ENCODE data around the gene KCNJ2.

Gene KCNJ2

DNA sequence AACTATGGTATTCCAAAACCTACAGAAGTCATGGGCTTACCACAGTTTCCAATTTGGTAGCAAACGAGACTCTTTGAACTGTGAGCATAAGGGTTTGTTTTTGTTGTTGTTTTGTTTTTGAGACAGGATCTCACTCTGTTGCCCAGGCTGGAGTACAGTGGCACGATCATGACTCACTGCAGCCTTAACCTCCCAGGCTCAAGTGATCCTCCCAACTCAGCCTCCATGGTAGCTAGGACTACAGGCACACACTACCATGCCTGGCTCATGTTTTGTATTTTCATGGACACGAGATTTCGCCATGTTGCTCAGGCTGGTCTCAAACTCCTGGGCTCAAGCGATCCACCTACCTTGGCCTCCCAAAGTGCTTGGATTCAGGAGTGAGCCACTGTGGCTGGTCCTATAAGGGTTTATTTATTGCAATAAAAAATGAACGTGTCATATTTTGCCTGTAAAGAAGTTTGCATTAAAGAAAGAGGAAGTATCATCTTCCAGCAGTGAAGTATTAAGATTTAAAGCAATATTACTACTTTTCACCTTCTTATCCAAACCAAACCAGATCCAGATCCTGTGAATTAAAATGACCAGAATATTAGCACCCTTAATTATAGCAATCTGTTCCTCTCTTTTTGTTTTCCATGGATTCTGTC lies 37.2 kb downstream of the KCNJ2 start:
- Histone ChIP-seq H3K36me3 (ENCODE audit: control insufficient read depth, low read length) (no peaks in the 10 kb centered on the region), H3K79me2 (ENCODE audit: control insufficient read depth, low read length) (no peaks in the 10 kb centered on the region), H3F3A (ENCODE audit: control insufficient read depth, insufficient read depth) (no peaks in the 10 kb centered on the region), H3K9me2 (replicated peaks; ENCODE audit: control insufficient read depth, low read length) (no peaks in the 10 kb centered on the region), H3K27ac (ENCODE audit: low read depth, low read length) (no peak overlapping the region), H4K20me1 (ENCODE audit: control insufficient read depth, insufficient read depth, low read depth, low read length) (no peaks in the 10 kb centered on the region), H3K4me2 (ENCODE audit: low read length) (no peak overlapping the region), H3K4me1 (ENCODE audit: control insufficient read depth, low read length) (no peaks in the 10 kb centered on the region), H3K4me3 (ENCODE audit: low read length) (no peak overlapping the region), H3K27me3 (ENCODE audit: control insufficient read depth, low read length) (no peaks in the 10 kb centered on the region), H3K9me3 (ENCODE audit: control insufficient read depth, insufficient read depth, low read length) (no peaks in the 10 kb centered on the region)
- TF ChIP-seq, protein P1, sequence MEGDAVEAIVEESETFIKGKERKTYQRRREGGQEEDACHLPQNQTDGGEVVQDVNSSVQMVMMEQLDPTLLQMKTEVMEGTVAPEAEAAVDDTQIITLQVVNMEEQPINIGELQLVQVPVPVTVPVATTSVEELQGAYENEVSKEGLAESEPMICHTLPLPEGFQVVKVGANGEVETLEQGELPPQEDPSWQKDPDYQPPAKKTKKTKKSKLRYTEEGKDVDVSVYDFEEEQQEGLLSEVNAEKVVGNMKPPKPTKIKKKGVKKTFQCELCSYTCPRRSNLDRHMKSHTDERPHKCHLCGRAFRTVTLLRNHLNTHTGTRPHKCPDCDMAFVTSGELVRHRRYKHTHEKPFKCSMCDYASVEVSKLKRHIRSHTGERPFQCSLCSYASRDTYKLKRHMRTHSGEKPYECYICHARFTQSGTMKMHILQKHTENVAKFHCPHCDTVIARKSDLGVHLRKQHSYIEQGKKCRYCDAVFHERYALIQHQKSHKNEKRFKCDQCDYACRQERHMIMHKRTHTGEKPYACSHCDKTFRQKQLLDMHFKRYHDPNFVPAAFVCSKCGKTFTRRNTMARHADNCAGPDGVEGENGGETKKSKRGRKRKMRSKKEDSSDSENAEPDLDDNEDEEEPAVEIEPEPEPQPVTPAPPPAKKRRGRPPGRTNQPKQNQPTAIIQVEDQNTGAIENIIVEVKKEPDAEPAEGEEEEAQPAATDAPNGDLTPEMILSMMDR (IDR thresholded peaks at IDR 0.05; ENCODE audit: low read depth, low read length, poor library complexity, severe bottlenecking): no peak
- no peak for TF ChIP-seq EZH2phosphoT487 (IDR thresholded peaks at IDR 0.05; ENCODE audit: borderline replicate concordance, low read length)

- no peaks in the 10 kb centered on the region for H3K79me2 ChIP-seq (ENCODE audit: control insufficient read depth, low read length)
- H4K20me1 ChIP-seq (ENCODE audit: control insufficient read depth, insufficient read depth, low read depth, low read length): no peaks in the 10 kb centered on the region
- no peaks in the 10 kb centered on the region for H3F3A ChIP-seq (ENCODE audit: control insufficient read depth, insufficient read depth)
- no peaks in the 10 kb centered on the region for H3K9me2 ChIP-seq (replicated peaks; ENCODE audit: control insufficient read depth, low read length)
- no peak overlapping the region for H3K27ac ChIP-seq (ENCODE audit: low read depth, low read length)
- H3K36me3 ChIP-seq (ENCODE audit: control insufficient read depth, low read length): no peaks in the 10 kb centered on the region
- no peak overlapping the region for H3K4me3 ChIP-seq (ENCODE audit: low read length)
- TF ChIP-seq, protein P1 (IDR thresholded peaks at IDR 0.05; ENCODE audit: low read depth, low read length, poor library complexity, severe bottlenecking): no peak
- TF ChIP-seq EZH2phosphoT487 (IDR thresholded peaks at IDR 0.05; ENCODE audit: borderline replicate concordance, low read length): no peak
- H3K4me1 ChIP-seq (ENCODE audit: control insufficient read depth, low read length): no peaks in the 10 kb centered on the region
- H3K4me2 ChIP-seq (ENCODE audit: low read length): no peak overlapping the region
- no peaks in the 10 kb centered on the region for H3K27me3 ChIP-seq (ENCODE audit: control insufficient read depth, low read length)
- H3K9me3 ChIP-seq (ENCODE audit: control insufficient read depth, insufficient read depth, low read length): no peaks in the 10 kb centered on the region
Measured at GRCh38 chr17:70207184-70207583, 37.9 kb downstream of the KCNJ2 start.

- Histone ChIP-seq H3K36me3 (ENCODE audit: control insufficient read depth, low read length) (no peaks in the 10 kb centered on the region), H3K27ac (ENCODE audit: low read depth, low read length) (no peak overlapping the region), H3K27me3 (ENCODE audit: control insufficient read depth, low read length) (no peaks in the 10 kb centered on the region), H3K9me2 (replicated peaks; ENCODE audit: control insufficient read depth, low read length) (no peaks in the 10 kb centered on the region), H3K9me3 (ENCODE audit: control insufficient read depth, insufficient read depth, low read length) (no peaks in the 10 kb centered on the region), H3K4me2 (ENCODE audit: low read length) (no peak overlapping the region), H3K4me3 (ENCODE audit: low read length) (no peak overlapping the region), H3K79me2 (ENCODE audit: control insufficient read depth, low read length) (no peaks in the 10 kb centered on the region), H3K4me1 (ENCODE audit: control insufficient read depth, low read length) (no peaks in the 10 kb centered on the region), H3F3A (ENCODE audit: control insufficient read depth, insufficient read depth) (no peaks in the 10 kb centered on the region), H4K20me1 (ENCODE audit: control insufficient read depth, insufficient read depth, low read depth, low read length) (no peaks in the 10 kb centered on the region)
- TF ChIP-seq, protein P1 (IDR thresholded peaks at IDR 0.05; ENCODE audit: low read depth, low read length, poor library complexity, severe bottlenecking): no peak
- no peak for TF ChIP-seq EZH2phosphoT487 (IDR thresholded peaks at IDR 0.05; ENCODE audit: borderline replicate concordance, low read length)
Measured at GRCh38 chr17:70208080-70208794, 38.9 kb downstream of the KCNJ2 start.

Data from DOHH2 (cell line).